Hepatocyte (in vitro differentiated cells): ENCODE results near the gene AFAP1. TPM values are rescaled to one million over a fixed set of nuclear protein-coding genes. Genes with fewer than 3 reads are reported as not detected.

Experiments
- DNase-seq: peaks from one replicate; pipeline ENCODE4 v3.0.0-alpha.2; 2016; ENCODE audit warnings: low spot score
- H2AFZ ChIP-seq: fragments of 200-600 bp; sonication (generic); 2 replicates; pipeline ENCODE4 v1.6.0; 2016; ENCODE audit warnings: antibody characterized with exemption, mild to moderate bottlenecking
- H3K27ac ChIP-seq: fragments of 200-600 bp; sonication (generic); 2 replicates; pipeline ENCODE4 v1.5.1; 2016; ENCODE audit warnings: mild to moderate bottlenecking
- H3K27me3 ChIP-seq: fragments of 200-600 bp; sonication (generic); 2 replicates; pipeline ENCODE4 v1.6.1; 2016
- H3K36me3 ChIP-seq: fragments of 200-600 bp; sonication (generic); replicated peaks from 2 replicates; pipeline ENCODE4 v1.5.1; 2016; ENCODE audit warnings: low read depth; ENCODE audit not compliant: insufficient read depth
- H3K4me1 ChIP-seq: fragments of 200-600 bp; sonication (generic); 2 replicates; pipeline ENCODE4 v1.5.1; 2016; ENCODE audit warnings: mild to moderate bottlenecking, moderate library complexity; ENCODE audit not compliant: insufficient read depth
- H3K4me2 ChIP-seq: fragments of 200-600 bp; sonication (generic); 2 replicates; pipeline ENCODE4 v1.6.0; 2016
- H3K4me3 ChIP-seq: fragments of 200-600 bp; sonication (generic); 2 replicates; pipeline ENCODE4 v1.5.1; 2016; ENCODE audit warnings: mild to moderate bottlenecking
- H3K79me2 ChIP-seq: fragments of 200-600 bp; sonication (generic); 2 replicates; pipeline ENCODE4 v1.6.0; 2017; ENCODE audit warnings: mild to moderate bottlenecking
- H3K9me2 ChIP-seq: fragments of 200-600 bp; sonication (generic); replicated peaks from 2 replicates; pipeline ENCODE4 v1.6.0; 2017; ENCODE audit warnings: mild to moderate bottlenecking; ENCODE audit not compliant: insufficient read depth
- H3K9me3 ChIP-seq: fragments of 200-600 bp; sonication (generic); 2 replicates; pipeline ENCODE4 v1.5.1; 2016; ENCODE audit warnings: low read depth, mild to moderate bottlenecking
- H4K20me1 ChIP-seq: fragments of 200-600 bp; sonication (generic); 2 replicates; pipeline ENCODE4 v1.6.0; 2016; ENCODE audit warnings: mild to moderate bottlenecking; ENCODE audit not compliant: insufficient read depth, poor library complexity, severe bottlenecking
- EZH2 ChIP-seq: fragments of 200-600 bp; sonication (generic); IDR thresholded peaks from 2 replicates; pipeline ENCODE4 v1.6.1; 2016; ENCODE audit warnings: antibody characterized with exemption, mild to moderate bottlenecking, borderline replicate concordance
- EZH2phosphoT487 ChIP-seq: fragments of 200-600 bp; sonication (generic); IDR thresholded peaks from one replicate; pipeline ENCODE4 v1.6.1; 2018; ENCODE audit warnings: antibody characterized with exemption, mild to moderate bottlenecking, low read depth, moderate library complexity; ENCODE audit not compliant: unreplicated experiment, severe bottlenecking
- WGBS: methylation state at CpG from one replicate; pipeline ENCODE4 v1.1.6; 2016; ENCODE audit warnings: low lambda C conversion rate; ENCODE audit errors: missing lambda C conversion rate; 5-methylcytosine and 5-hydroxymethylcytosine counted together
- polyA plus RNA-seq: library from polyadenylated mRNA; unstranded; fragments of >200 nt; fragmentation: Nextera tagmentation; extraction: Ambion mirVana; gene quantifications from 2 replicates; pipeline ENCODE4 v1.2.1, GENCODE V29; 2016
- total RNA-seq: library from RNA; depleted of rRNA; stranded (reverse); fragments of >200 nt; gene quantifications from 2 replicates; pipeline ENCODE4 v1.2.3, GENCODE V29; 2014
- TF ChIP-seq, protein P1 (sequence below): fragments of 200-600 bp; sonication (generic); IDR thresholded peaks from 2 replicates; pipeline ENCODE4 v1.5.1; 2016; ENCODE audit warnings: antibody characterized with exemption, mild to moderate bottlenecking; ENCODE audit not compliant: poor library complexity

AFAP1 gene
- total and polyA plus RNA-seq, 2 experiments from 2014 or later, result 9.3 to 16.2 TPM

DNA sequence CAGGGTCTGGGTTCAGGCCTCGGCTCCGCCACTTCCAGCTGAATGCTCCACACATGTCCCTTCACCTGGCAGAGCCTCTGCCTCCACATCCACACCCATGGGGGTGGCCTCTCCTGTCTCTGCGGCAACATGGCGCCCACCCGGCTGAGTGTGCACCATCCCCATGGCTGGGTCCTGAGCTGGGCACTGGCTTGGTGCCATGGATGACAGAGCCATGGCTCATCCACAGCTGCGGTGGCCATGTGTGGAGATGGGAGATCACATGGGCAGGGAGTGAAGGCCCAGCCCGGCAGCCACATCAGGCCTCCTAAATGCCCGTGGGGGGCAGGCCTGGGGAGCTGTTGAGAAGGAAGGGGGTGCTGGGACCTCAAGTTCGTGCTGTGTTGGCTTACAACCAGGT, 213.7 kb downstream of the AFAP1 start:
- no peak for DNase-seq
- H4K20me1 ChIP-seq, result no peaks in the 10 kb centered on the region
- no peak overlapping the region for H2AFZ ChIP-seq
- H3K9me2 ChIP-seq, result no peaks in the 10 kb centered on the region
- H3K36me3 ChIP-seq, result no peaks in the 10 kb centered on the region
- 91% methylated on average over 9 of the region's 9 CpGs for WGBS
- TF ChIP-seq EZH2phosphoT487 (no peak), EZH2 (no peak)
- TF ChIP-seq, protein P1, sequence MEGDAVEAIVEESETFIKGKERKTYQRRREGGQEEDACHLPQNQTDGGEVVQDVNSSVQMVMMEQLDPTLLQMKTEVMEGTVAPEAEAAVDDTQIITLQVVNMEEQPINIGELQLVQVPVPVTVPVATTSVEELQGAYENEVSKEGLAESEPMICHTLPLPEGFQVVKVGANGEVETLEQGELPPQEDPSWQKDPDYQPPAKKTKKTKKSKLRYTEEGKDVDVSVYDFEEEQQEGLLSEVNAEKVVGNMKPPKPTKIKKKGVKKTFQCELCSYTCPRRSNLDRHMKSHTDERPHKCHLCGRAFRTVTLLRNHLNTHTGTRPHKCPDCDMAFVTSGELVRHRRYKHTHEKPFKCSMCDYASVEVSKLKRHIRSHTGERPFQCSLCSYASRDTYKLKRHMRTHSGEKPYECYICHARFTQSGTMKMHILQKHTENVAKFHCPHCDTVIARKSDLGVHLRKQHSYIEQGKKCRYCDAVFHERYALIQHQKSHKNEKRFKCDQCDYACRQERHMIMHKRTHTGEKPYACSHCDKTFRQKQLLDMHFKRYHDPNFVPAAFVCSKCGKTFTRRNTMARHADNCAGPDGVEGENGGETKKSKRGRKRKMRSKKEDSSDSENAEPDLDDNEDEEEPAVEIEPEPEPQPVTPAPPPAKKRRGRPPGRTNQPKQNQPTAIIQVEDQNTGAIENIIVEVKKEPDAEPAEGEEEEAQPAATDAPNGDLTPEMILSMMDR, result no peak
- no peaks in the 10 kb centered on the region for H3K4me1 ChIP-seq
- no peaks in the 10 kb centered on the region for H3K9me3 ChIP-seq
- H3K27ac ChIP-seq, result no peak overlapping the region
- H3K4me2 ChIP-seq, result no peak overlapping the region
- no peak overlapping the region for H3K4me3 ChIP-seq
- H3K79me2 ChIP-seq, result no peaks in the 10 kb centered on the region
- no peaks in the 10 kb centered on the region for H3K27me3 ChIP-seq

DNA sequence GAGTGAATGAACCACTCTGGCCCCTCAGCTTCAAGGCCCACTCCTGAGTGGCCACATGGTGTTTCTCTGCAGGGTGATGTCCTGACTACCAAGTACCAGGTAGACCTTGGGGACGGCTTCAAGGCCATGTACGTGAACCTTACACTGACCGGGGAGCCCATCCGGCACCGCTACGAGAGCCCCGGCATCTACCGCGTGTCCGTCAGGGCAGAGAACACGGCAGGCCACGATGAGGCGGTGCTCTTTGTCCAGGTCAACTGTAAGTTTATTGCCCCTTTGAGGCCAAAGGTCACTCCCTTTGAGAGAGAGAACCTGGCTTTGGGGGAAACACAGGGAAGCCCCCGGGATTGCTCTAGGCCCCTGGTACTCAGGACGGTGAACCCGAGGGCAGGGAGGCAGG, 216.0 kb downstream of the AFAP1 start:
- Histone ChIP-seq H3K27me3 (peaks cover 18% of the 10 kb centered on the region), H3K27ac (no peak overlapping the region), H3K9me3 (no peaks in the 10 kb centered on the region), H3K9me2 (no peaks in the 10 kb centered on the region), H3K4me3 (no peak overlapping the region), H3K79me2 (no peaks in the 10 kb centered on the region), H3K4me1 (no peaks in the 10 kb centered on the region), H2AFZ (no peak overlapping the region), H3K36me3 (no peaks in the 10 kb centered on the region), H3K4me2 (no peak overlapping the region), H4K20me1 (no peaks in the 10 kb centered on the region)
- 98% methylated on average over 16 of the region's 16 CpGs for WGBS
- TF ChIP-seq EZH2phosphoT487, result no peak
- TF ChIP-seq, protein P1, result no peak
- no peak for TF ChIP-seq EZH2
- DNase-seq, result no peak

DNA sequence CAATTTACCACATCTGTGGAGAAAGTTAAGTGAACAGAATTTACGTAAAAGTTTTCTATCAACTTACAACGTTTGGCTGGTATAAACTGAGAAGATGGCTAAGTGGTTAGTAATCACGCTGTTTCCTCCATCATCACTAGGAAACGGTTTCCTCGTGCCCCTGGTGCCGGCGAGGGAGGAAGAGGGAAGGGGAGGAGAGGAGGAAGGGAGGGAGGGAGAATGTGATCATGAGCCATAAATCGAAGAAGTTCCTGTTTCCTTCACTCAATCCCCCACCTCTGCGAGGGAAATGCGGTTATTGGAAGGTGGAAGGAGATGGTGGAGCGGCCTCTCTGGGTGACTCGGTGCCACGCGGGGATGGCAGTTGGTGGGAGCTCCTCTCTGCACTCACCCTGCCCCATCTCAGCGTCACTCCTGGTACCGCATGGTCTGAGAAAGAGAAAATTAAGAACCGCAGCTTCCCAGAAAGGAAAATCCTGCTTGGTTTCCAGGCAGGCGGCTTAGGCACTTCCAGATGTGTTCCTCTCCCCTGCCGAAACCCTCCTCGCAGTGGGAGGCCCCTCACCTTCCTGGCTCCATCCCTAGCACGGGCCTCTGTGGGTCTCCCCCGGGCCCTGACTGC, 216.8 kb downstream of the AFAP1 start:
- DNase-seq, result no peak

More for the DNA sequence above, 216.8 kb downstream of the AFAP1 start:
- H3K4me1 ChIP-seq, result no peaks in the 10 kb centered on the region
- no peaks in the 10 kb centered on the region for H3K9me2 ChIP-seq
- WGBS, result 69% methylated on average over 22 of the region's 22 CpGs
- TF ChIP-seq, protein P1, result no peak
- TF ChIP-seq EZH2phosphoT487 (no peak), EZH2 (no peak)
- no peaks in the 10 kb centered on the region for H3K36me3 ChIP-seq
- no peaks in the 10 kb centered on the region for H3K9me3 ChIP-seq
- no peaks in the 10 kb centered on the region for H4K20me1 ChIP-seq
- no peaks in the 10 kb centered on the region for H3K79me2 ChIP-seq
- H2AFZ ChIP-seq, result no peak overlapping the region
- no peak overlapping the region for H3K27ac ChIP-seq
- H3K4me2 ChIP-seq, result no peak overlapping the region
- H3K27me3 ChIP-seq, result peaks cover 20% of the 10 kb centered on the region
- H3K4me3 ChIP-seq, result no peak overlapping the region
